SU-DHL-6 (cell line): ENCODE data around the gene PTPRN2.

Experiments
- H2AFZ ChIP-seq: fragments of 200-600 bp; sonication (generic); 2 replicates; pipeline ENCODE4 v1.6.1; 2014; ENCODE audit warnings: low read depth, mild to moderate bottlenecking, moderate library complexity, mixed read lengths, antibody characterized with exemption, low read length; ENCODE audit not compliant: severe bottlenecking
- H3F3A ChIP-seq: fragments of 200-600 bp; shearing (Covaris generic); 2 replicates; pipeline ENCODE4 v1.6.0; 2016; ENCODE audit warnings: antibody characterized with exemption, mild to moderate bottlenecking; ENCODE audit not compliant: insufficient read depth
- H3K27ac ChIP-seq: fragments of 200-600 bp; sonication (generic); 2 replicates; pipeline ENCODE4 v1.5.1; 2016; ENCODE audit warnings: low read depth, mild to moderate bottlenecking, low read length, moderate library complexity, mixed read lengths
- H3K27me3 ChIP-seq: fragments of 200-600 bp; sonication (generic), shearing (Covaris generic); 2 replicates; pipeline ENCODE4 v1.6.0; 2014; ENCODE audit warnings: mild to moderate bottlenecking, low read length
- H3K36me3 ChIP-seq: fragments of 200-600 bp; sonication (generic); 2 replicates; pipeline ENCODE4 v1.6.1; 2014; ENCODE audit warnings: mild to moderate bottlenecking, low read length, mixed read lengths
- H3K4me2 ChIP-seq: fragments of 300-600, 200-600 bp; shearing (Covaris generic), sonication (generic); 2 replicates; pipeline ENCODE4 v1.6.0; 2014; ENCODE audit warnings: low read length, low read depth, mild to moderate bottlenecking; ENCODE audit not compliant: poor library complexity, severe bottlenecking
- H3K4me3 ChIP-seq: fragments of 200-600 bp; sonication (generic); 2 replicates; pipeline ENCODE4 v1.5.1; 2014; ENCODE audit warnings: antibody characterized with exemption, low read length, mild to moderate bottlenecking, mixed read lengths; ENCODE audit not compliant: insufficient read depth, poor library complexity, severe bottlenecking
- H3K79me2 ChIP-seq: fragments of 200-600 bp; sonication (generic); 2 replicates; pipeline ENCODE4 v1.6.1; 2014; ENCODE audit warnings: mild to moderate bottlenecking, low read length, moderate library complexity; ENCODE audit not compliant: insufficient read depth
- H3K9ac ChIP-seq: fragments of 200-600 bp; sonication (generic); 2 replicates; pipeline ENCODE4 v1.7.0; 2014; ENCODE audit warnings: mild to moderate bottlenecking, low read length
- H3K9me2 ChIP-seq: fragments of 200-600 bp; sonication (generic); replicated peaks from 2 replicates; pipeline ENCODE4 v1.6.1; 2014; ENCODE audit warnings: low read length; ENCODE audit not compliant: insufficient read depth
- H3K9me3 ChIP-seq: fragments of 200-600 bp; sonication (generic); 2 replicates; pipeline ENCODE4 v1.6.1; 2014; ENCODE audit warnings: low read length, mixed read lengths; ENCODE audit not compliant: insufficient read depth
- H4K20me1 ChIP-seq: fragments of 200-600 bp; sonication (generic); 2 replicates; pipeline ENCODE4 v1.6.1; 2014; ENCODE audit warnings: low read depth, mild to moderate bottlenecking, antibody characterized with exemption, low read length, moderate library complexity, mixed read lengths
- EZH2phosphoT487 ChIP-seq: fragments of 200-600 bp; sonication (generic), shearing (Covaris generic); conservative IDR thresholded peaks from 2 replicates; pipeline ENCODE4 v1.6.1; 2018; ENCODE audit warnings: mild to moderate bottlenecking, antibody characterized with exemption, low read length, moderate library complexity, mixed read lengths
- TF ChIP-seq, protein P1 (sequence below): fragments of 200-600 bp; sonication (generic); IDR thresholded peaks from one replicate; pipeline ENCODE4 v1.5.1; 2017; ENCODE audit warnings: antibody characterized with exemption, mild to moderate bottlenecking, low read length, moderate library complexity; ENCODE audit not compliant: insufficient read depth, poor library complexity, severe bottlenecking

PTPRN2 gene

DNA sequence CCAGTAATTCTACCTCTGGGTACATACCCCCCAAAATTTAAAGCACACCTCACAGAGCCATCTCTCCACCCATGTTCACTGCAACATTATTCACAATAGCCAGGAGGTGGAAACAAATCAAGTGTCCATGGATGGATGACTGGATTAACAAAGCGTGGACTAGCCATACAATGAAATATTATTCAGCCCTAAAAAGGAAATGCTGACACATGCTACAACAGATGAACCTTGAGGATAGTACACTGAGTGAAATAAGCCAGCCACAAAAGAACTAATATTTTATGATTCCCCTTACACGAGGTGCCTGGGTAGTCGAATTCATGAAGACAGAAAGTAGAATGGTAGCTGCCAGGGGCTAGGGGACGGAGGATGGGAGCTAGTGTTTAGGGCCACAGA lies 31.1 kb upstream of the PTPRN2 start:
- TF ChIP-seq EZH2phosphoT487: no peak
- TF ChIP-seq, protein P1, sequence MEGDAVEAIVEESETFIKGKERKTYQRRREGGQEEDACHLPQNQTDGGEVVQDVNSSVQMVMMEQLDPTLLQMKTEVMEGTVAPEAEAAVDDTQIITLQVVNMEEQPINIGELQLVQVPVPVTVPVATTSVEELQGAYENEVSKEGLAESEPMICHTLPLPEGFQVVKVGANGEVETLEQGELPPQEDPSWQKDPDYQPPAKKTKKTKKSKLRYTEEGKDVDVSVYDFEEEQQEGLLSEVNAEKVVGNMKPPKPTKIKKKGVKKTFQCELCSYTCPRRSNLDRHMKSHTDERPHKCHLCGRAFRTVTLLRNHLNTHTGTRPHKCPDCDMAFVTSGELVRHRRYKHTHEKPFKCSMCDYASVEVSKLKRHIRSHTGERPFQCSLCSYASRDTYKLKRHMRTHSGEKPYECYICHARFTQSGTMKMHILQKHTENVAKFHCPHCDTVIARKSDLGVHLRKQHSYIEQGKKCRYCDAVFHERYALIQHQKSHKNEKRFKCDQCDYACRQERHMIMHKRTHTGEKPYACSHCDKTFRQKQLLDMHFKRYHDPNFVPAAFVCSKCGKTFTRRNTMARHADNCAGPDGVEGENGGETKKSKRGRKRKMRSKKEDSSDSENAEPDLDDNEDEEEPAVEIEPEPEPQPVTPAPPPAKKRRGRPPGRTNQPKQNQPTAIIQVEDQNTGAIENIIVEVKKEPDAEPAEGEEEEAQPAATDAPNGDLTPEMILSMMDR: no peak
- Histone ChIP-seq H3K9me3 (no peaks in the 10 kb centered on the region), H4K20me1 (no peaks in the 10 kb centered on the region), H3K9ac (no peak overlapping the region), H3K27me3 (no peaks in the 10 kb centered on the region), H3K4me3 (no peak overlapping the region), H3K27ac (no peak overlapping the region), H3K36me3 (no peaks in the 10 kb centered on the region; the same call in 1 of the 2 replicates), H3K79me2 (0 out of 2 replicates have a peak, but pooled peaks cover 3% of the 10 kb centered on the region), H3F3A (0 out of 2 replicates have a peak, but pooled peaks cover 3% of the 10 kb centered on the region), H2AFZ (no peak overlapping the region), H3K9me2 (no peaks in the 10 kb centered on the region), H3K4me2 (no peak overlapping the region)

DNA sequence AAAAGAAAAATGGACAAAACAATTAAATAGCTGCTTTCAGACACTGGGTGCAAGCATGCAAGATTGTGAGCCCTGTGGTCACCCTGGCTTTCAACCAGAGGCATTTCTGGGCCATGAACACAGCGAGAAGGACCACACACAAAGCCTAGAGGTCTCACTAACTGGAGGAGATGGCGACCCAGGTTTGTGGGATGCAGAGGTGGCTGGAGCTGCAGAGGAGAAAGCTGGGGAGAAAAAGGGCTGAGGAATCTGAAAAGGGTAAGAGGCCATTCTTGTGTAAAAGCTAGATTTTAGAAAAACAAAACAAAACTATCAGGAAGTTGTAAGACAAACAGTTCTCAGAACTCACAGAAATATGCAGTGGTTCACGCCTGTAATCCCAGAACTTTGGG lies 30.1 kb upstream of the PTPRN2 start:
- H3K9ac ChIP-seq: no peak overlapping the region
- TF ChIP-seq, protein P1: no peak
- no peak for TF ChIP-seq EZH2phosphoT487
- no peak overlapping the region for H2AFZ ChIP-seq

DNA sequence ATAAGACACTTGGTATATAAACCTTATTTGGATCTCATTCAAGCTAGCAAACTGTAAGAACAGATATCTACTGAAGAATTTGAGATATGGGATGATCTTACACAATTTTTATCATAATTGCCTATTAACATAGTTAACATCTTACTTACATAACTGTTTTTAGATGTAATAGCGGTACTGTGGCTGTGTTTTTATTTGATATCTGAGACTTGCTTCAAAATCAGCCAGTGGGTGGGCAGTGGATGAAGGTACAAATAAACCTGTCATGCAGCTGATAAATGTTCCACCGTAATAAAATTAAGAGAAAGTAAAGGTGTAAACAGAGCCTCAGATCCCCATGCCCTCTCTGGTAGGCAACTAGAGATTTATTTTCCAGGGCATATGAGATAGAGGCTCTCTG lies 28.4 kb upstream of the PTPRN2 start:
- Histone ChIP-seq H3K36me3 (no peaks in the 10 kb centered on the region), H3K27me3 (no peaks in the 10 kb centered on the region), H3K4me2 (no peak overlapping the region), H2AFZ (no peak overlapping the region), H3K9ac (no peak overlapping the region), H3K27ac (no peak overlapping the region), H3K9me2 (no peaks in the 10 kb centered on the region), H3K79me2 (0 out of 2 replicates have a peak, but pooled peaks cover 3% of the 10 kb centered on the region), H3K9me3 (no peaks in the 10 kb centered on the region), H3K4me3 (no peak overlapping the region), H3F3A (0 out of 2 replicates have a peak, but pooled peaks cover 3% of the 10 kb centered on the region), H4K20me1 (no peaks in the 10 kb centered on the region)
- TF ChIP-seq, protein P1: no peak
- no peak for TF ChIP-seq EZH2phosphoT487

More for the DNA sequence above, 30.1 kb upstream of the PTPRN2 start:
- no peak overlapping the region for H3K4me3 ChIP-seq
- no peaks in the 10 kb centered on the region for H3K27me3 ChIP-seq
- no peak overlapping the region for H3K27ac ChIP-seq
- H3F3A ChIP-seq: 0 out of 2 replicates have a peak, but pooled peaks cover 3% of the 10 kb centered on the region
- H3K4me2 ChIP-seq: no peak overlapping the region
- no peaks in the 10 kb centered on the region for H3K9me2 ChIP-seq
- 0 out of 2 replicates have a peak, but pooled peaks cover 3% of the 10 kb centered on the region for H3K79me2 ChIP-seq
- no peaks in the 10 kb centered on the region for H4K20me1 ChIP-seq
- no peaks in the 10 kb centered on the region; the same call in 1 of the 2 replicates for H3K36me3 ChIP-seq
- H3K9me3 ChIP-seq: no peaks in the 10 kb centered on the region
